Heart left ventricle (tissue), 13 donors: ENCODE data around the gene CTSE.

Experiments
- CTCF ChIP-seq, 12 donors: fragments of 200-600 bp; sonication (generic) in 4 of 12; IDR thresholded peaks; one replicate each; pipeline versions ENCODE4 v1.5.0 to v1.8.0; 2018 to 2022; ENCODE audit warnings: antibody characterized with exemption in 12 of 12, mild to moderate bottlenecking in 5 of 12
- POLR2A ChIP-seq, 2 donors: fragments of 450-650 bp; IDR thresholded peaks; one replicate each; pipeline ENCODE4 v1.6.1; 2017; ENCODE audit warnings: antibody characterized with exemption in 2 of 2, mild to moderate bottlenecking in 2 of 2, moderate library complexity in 2 of 2
- donor health status: ischemic (EF 13 %, LVEDD 7.1; RV severe dilation, severe dysfunction).
- donor health status: DM: no; HTN: yes; CAD: no.
- donor health status: DM: no; HTN: no; CAD: no.
- donor health status: ischemic (EF 25% LVEDD 6.9; RV normal size, moderate dysfunction).
- donor health status: ischemic (EF 25% LVEDD 5.7; RV mildly dilated, moderate dysfunction).
- donor health status: ischemic (EF 35%, LVEDD 5.7; RV mildly dilated, moderate dysfunction).
- donor health status: nonischemic (EF 11% LVEDD 7.7; RV severe dilation, severe dysfunction).
- donor health status: DM: yes; HTN: yes; CAD: no.
- donor health status: PGD.
- donor health status: ischemic (EF 29% LVEDD 5.4; RV normal size, mild dysfunction).
- donor health status: nonischemic (EF 23%, LVEDD 6.1; RV moderate dilation, normal function).

- TF ChIP-seq CTCF (IDR thresholded peaks at IDR 0.05) (no peak), POLR2A (IDR thresholded peaks at IDR 0.05) (no peak)
These were observed 44.0 kb upstream of the CTSE start for GRCh38 chr1:206067486-206068227.
